B cell (primary cell): ENCODE data around the gene ERVK3-1. TPM values are rescaled to one million over a fixed set of nuclear protein-coding genes. Genes with fewer than 3 reads are reported as not detected.

Source experiments
- ATAC-seq: fragments of 200-7000 bp; cut with Tn5 transposase; one replicate; pipeline ENCODE4 v1.10.0; 2021; ENCODE audit warnings: low read depth, mild to moderate bottlenecking, moderate number of reproducible peaks, moderate library complexity
- CTCF ChIA-PET: fragments of 350-600 bp; sonication (Branson Sonifier 250); formaldehyde crosslinking; loops from one replicate; lab custom pipeline; 2021; ENCODE audit warnings: antibody characterized with exemption, inconsistent platforms; lab: Charles Lee
- POLR2A ChIA-PET: fragments of 350-600 bp; sonication (Branson Sonifier 250); formaldehyde crosslinking; loops from one replicate; lab custom pipeline; 2021; ENCODE audit warnings: antibody characterized with exemption; lab: Charles Lee
- DNase-seq: peaks from one replicate; pipeline ENCODE4 v3.0.0; 2013
- H2AFZ ChIP-seq: 2 replicates; pipeline ENCODE4 v1.6.1; 2012; ENCODE audit warnings: mild to moderate bottlenecking, low read depth, low read length; ENCODE audit not compliant: insufficient read depth, poor library complexity, severe bottlenecking
- H3K27ac ChIP-seq, 2 donors: 1 replicate in 1 of 2; 2 replicates in 1 of 2; pipeline ENCODE4 v1.5.1; 2012 to 2013; ENCODE audit warnings: low read length in 2 of 2, mild to moderate bottlenecking in 2 of 2, moderate library complexity in 1 of 2
- H3K27me3 ChIP-seq, 4 experiments: fragments of 200-600 bp in 1 of 4; sonication (generic) in 1 of 4; replicated peaks in 1 of 4; 1 replicate in 2 of 4; 2 replicates in 2 of 4; pipeline versions ENCODE4 v1.6.1 to v1.7.0; 2013 to 2016; ENCODE audit warnings: low read length in 3 of 4, mild to moderate bottlenecking in 2 of 4, mixed read lengths in 1 of 4, moderate library complexity in 1 of 4; ENCODE audit not compliant: insufficient read depth in 4 of 4, control insufficient read depth in 3 of 4; ENCODE audit errors: control extremely low read depth in 1 of 4
- H3K36me3 ChIP-seq, 2 experiments: replicated peaks in 1 of 2; 1 replicate in 1 of 2; 2 replicates in 1 of 2; pipeline versions ENCODE4 v1.6.1 to v1.7.1; 2013; ENCODE audit warnings: low read length in 1 of 2; ENCODE audit not compliant: insufficient read depth in 2 of 2, control insufficient read depth in 1 of 2; ENCODE audit errors: control extremely low read depth in 1 of 2, extremely low read depth in 1 of 2
- H3K4me1 ChIP-seq, 2 donors: fragments of 200-600 bp in 1 of 2; sonication (generic) in 1 of 2; 1 replicate in 1 of 2; 2 replicates in 1 of 2; pipeline versions ENCODE4 v1.5.1 to v1.6.1; 2013 to 2017; ENCODE audit warnings: low read length in 2 of 2; ENCODE audit not compliant: control insufficient read depth in 2 of 2, insufficient read depth in 2 of 2
- H3K4me2 ChIP-seq: replicated peaks from 2 replicates; pipeline ENCODE3; 2012; ENCODE audit warnings: mild to moderate bottlenecking, low read depth, low read length; ENCODE audit not compliant: poor library complexity, severe bottlenecking
- H3K4me3 ChIP-seq, 5 experiments: fragments of 200-600 bp in 1 of 5; sonication (generic) in 1 of 5; 1 replicate in 3 of 5; 2 replicates in 2 of 5; pipeline versions ENCODE4 v1.5.1 to v1.7.0; 2011 to 2016; ENCODE audit warnings: low read length in 4 of 5, mild to moderate bottlenecking in 4 of 5, low read depth in 2 of 5, control low read depth in 1 of 5, moderate library complexity in 1 of 5; ENCODE audit not compliant: insufficient read depth in 1 of 5; ENCODE audit errors: control extremely low read depth in 1 of 5, extremely low read depth in 1 of 5
- H3K79me2 ChIP-seq: fragments of 200-600 bp; sonication (generic); one replicate; pipeline ENCODE4 v1.6.0; 2016; ENCODE audit warnings: low read length; ENCODE audit not compliant: control insufficient read depth, insufficient read depth
- H3K9ac ChIP-seq: fragments of 200-600 bp; sonication (generic); 2 replicates; pipeline ENCODE4 v1.6.1; 2017; ENCODE audit warnings: mild to moderate bottlenecking, low read length, moderate library complexity
- H3K9me3 ChIP-seq, 3 donors: one replicate each; pipeline versions ENCODE4 v1.6.1 to v1.7.1; 2013; ENCODE audit warnings: low read length in 2 of 3; ENCODE audit not compliant: control insufficient read depth in 2 of 3, insufficient read depth in 1 of 3; ENCODE audit errors: control extremely low read depth in 1 of 3
- H4K20me1 ChIP-seq: 2 replicates; pipeline ENCODE4 v1.6.0; 2012; ENCODE audit warnings: mild to moderate bottlenecking, low read length; ENCODE audit not compliant: insufficient read depth, control insufficient read depth, poor library complexity, severe bottlenecking
- H3K27ac Mint-ChIP-seq: one replicate; pipeline ENCODE4 v1.8.0; 2021; ENCODE audit warnings: mixed read lengths
- H3K27me3 Mint-ChIP-seq: one replicate; pipeline ENCODE4 v1.8.0; 2021; ENCODE audit warnings: mixed read lengths
- H3K4me1 Mint-ChIP-seq: one replicate; pipeline ENCODE4 v1.8.0; 2021; ENCODE audit warnings: mixed read lengths
- H3K4me3 Mint-ChIP-seq: one replicate; pipeline ENCODE4 v1.8.0; 2021; ENCODE audit warnings: mixed read lengths
- H3K9me3 Mint-ChIP-seq: one replicate; pipeline ENCODE4 v1.8.0; 2022; ENCODE audit warnings: mixed read lengths; ENCODE audit not compliant: insufficient read depth
- EZH2 ChIP-seq: IDR thresholded peaks from 2 replicates; pipeline ENCODE4 v1.6.1; 2012; ENCODE audit warnings: borderline replicate concordance, low read depth, mild to moderate bottlenecking, moderate library complexity, low read length; ENCODE audit not compliant: insufficient read depth, poor library complexity, severe bottlenecking
- WGBS: methylation state at CpG from one replicate; pipeline ENCODE4 v1.1.5; 2013; ENCODE audit warnings: missing lambda C conversion rate; ENCODE audit not compliant: insufficient coverage; 5-methylcytosine and 5-hydroxymethylcytosine counted together
- intact Hi-C: fragments of 100-400 bp; cut with micrococcal nuclease; formaldehyde crosslinking; loops from one replicate; pipeline ENCODE4 v1.10.0; 2022
- polyA plus RNA-seq: library from polyadenylated mRNA; depleted of rRNA; stranded (reverse); fragments of >200 nt; gene quantifications from 2 replicates; pipeline ENCODE4 v1.2.3, GENCODE V29; 2012
- total RNA-seq, 2 donors: library from RNA; stranded (reverse); fragments of 120-200 nt in 1 of 2; gene quantifications; 1 replicate in 1 of 2; 2 replicates in 1 of 2; pipeline versions ENCODE4 v1.2.3 to v1.2.4, GENCODE V29; 2013 to 2022
- TF ChIP-seq, protein P1 (sequence below): fragments of 200-600 bp; IDR thresholded peaks from one replicate; pipeline ENCODE4 v1.8.0; 2022; ENCODE audit warnings: antibody characterized with exemption, mild to moderate bottlenecking

Gene ERVK3-1
- total and polyA plus RNA-seq, 2 donors (not counting 1 experiment from before 2014, with no cell fraction given): 79.0 to 80.7 TPM

DNA sequence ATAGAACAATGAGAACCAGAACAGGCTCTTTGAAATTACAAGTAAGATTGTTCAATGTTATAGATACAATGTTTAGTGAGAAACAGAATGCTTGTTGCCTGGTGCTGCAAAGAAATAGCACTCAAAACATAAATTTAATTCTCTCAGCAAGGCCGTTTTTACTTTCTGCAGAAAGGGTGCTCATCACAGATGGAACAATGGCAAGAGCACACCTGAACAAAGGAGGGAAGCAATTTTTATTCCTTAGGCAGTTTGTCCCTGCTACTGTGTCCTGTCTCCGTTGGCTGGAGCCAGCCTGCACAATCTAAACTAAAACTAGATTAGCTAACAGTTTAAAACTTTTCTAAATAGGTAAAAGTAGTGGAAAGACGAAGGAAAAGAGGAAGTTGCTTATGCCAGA lies 36.8 kb upstream of the ERVK3-1 start:
- DNase-seq: no peak
- intact Hi-C loops: no loop called here
- peaks cover 11 to 99% (median 68%) of the 10 kb centered on the region in 3 donors for H3K9me3 ChIP-seq
- 100% methylated on average over 2 of the region's 3 CpGs for WGBS
- H4K20me1 ChIP-seq: no peaks in the 10 kb centered on the region
- no peaks in the 10 kb centered on the region for H3K4me1 ChIP-seq
- Mint-ChIP-seq H3K27ac (no peak overlapping the region), H3K4me3 (no peak overlapping the region), H3K4me1 (no peaks in the 10 kb centered on the region), H3K9me3 (peaks cover 3% of the 10 kb centered on the region), H3K27me3 (no peaks in the 10 kb centered on the region)
- H3K79me2 ChIP-seq: no peaks in the 10 kb centered on the region
- H3K36me3 ChIP-seq: no peaks in the 10 kb centered on the region
- H3K27ac ChIP-seq: no peak overlapping the region
- ChIA-PET POLR2A (no interaction called here), CTCF (no interaction called here)
- ATAC-seq: no peak
- H3K4me2 ChIP-seq: no peak overlapping the region
- H3K9ac ChIP-seq: no peak overlapping the region
- no peaks in the 10 kb centered on the region for H3K27me3 ChIP-seq
- H3K4me3 ChIP-seq: no peak overlapping the region
- H2AFZ ChIP-seq: no peak overlapping the region
- TF ChIP-seq, protein P1, sequence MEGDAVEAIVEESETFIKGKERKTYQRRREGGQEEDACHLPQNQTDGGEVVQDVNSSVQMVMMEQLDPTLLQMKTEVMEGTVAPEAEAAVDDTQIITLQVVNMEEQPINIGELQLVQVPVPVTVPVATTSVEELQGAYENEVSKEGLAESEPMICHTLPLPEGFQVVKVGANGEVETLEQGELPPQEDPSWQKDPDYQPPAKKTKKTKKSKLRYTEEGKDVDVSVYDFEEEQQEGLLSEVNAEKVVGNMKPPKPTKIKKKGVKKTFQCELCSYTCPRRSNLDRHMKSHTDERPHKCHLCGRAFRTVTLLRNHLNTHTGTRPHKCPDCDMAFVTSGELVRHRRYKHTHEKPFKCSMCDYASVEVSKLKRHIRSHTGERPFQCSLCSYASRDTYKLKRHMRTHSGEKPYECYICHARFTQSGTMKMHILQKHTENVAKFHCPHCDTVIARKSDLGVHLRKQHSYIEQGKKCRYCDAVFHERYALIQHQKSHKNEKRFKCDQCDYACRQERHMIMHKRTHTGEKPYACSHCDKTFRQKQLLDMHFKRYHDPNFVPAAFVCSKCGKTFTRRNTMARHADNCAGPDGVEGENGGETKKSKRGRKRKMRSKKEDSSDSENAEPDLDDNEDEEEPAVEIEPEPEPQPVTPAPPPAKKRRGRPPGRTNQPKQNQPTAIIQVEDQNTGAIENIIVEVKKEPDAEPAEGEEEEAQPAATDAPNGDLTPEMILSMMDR: no peak
- no peak for TF ChIP-seq EZH2

DNA sequence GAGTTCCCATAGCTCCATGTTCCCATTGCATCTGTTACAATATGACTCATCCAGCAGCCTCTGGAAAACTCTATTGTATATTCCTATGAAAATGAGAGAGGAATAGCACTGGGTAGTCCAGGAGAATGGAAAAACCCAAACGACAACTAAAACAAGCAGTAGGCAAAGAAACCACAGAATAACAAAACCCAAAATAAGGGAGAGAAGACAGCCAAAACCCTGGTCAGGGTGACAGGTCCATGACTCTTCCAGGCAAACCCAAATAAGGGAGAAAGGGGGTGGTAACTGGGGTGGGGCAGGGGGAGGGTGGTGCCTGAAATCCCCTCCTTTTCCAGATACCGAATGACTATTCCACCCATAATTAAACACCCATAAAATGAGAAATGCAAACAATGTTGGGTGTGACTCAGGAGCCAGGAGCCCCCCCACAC lies 30.4 kb upstream of the ERVK3-1 start:
- no peak for TF ChIP-seq EZH2
- TF ChIP-seq, protein P1: no peak
- Histone ChIP-seq H3K4me2 (no peak overlapping the region), H3K9me3 (peaks cover 7 to 61% (median 17%) of the 10 kb centered on the region in 3 donors), H3K9ac (no peak overlapping the region), H4K20me1 (no peaks in the 10 kb centered on the region), H2AFZ (no peak overlapping the region), H3K36me3 (peaks cover 0 to 2% of the 10 kb centered on the region in 2 experiments), H3K27me3 (no peaks in the 10 kb centered on the region), H3K4me3 (no peak overlapping the region), H3K79me2 (peaks cover 10% of the 10 kb centered on the region), H3K4me1 (peaks cover 9 to 11% of the 10 kb centered on the region in 2 donors), H3K27ac (no peak overlapping the region)
- H3K27me3 Mint-ChIP-seq: no peaks in the 10 kb centered on the region
- ATAC-seq: no peak
- no peak overlapping the region for H3K4me3 Mint-ChIP-seq
- no peak overlapping the region for H3K27ac Mint-ChIP-seq
- no peaks in the 10 kb centered on the region for H3K9me3 Mint-ChIP-seq
- WGBS: no CpG with 5 or more reads among the region's 2 CpGs
- CTCF ChIA-PET: no interaction called here
- POLR2A ChIA-PET: no interaction called here
- intact Hi-C loops: no loop called here
- no peak for DNase-seq
- peaks cover 22% of the 10 kb centered on the region for H3K4me1 Mint-ChIP-seq
